ENCODE data around the gene MARCHF7.
"Not testable (repeated sequence)": the region's sequence is repeated elsewhere in the genome, so short reads cannot be mapped to it uniquely, and the experiment has no call there.

The MARCHF7 gene

GRCh38 chr2:159714247-159714930 lies 2.1 kb downstream of the MARCHF7 start:
- peak overlapping the region in 9 of 11 experiments; percentile 29 to 100 (median 99); a peak in 16 of 22 replicates for H3K27ac ChIP-seq
- H3K9me3 ChIP-seq (replicated peaks in 1 of 11): peaks cover 0 to 23% (median 14%) of the 10 kb centered on the region in 11 experiments; a peak in 16 of 22 replicates
- H3K27me3 ChIP-seq: no peaks in the 10 kb centered on the region
- TF ChIP-seq Cebpa-rat (IDR thresholded peaks at IDR 0.05): no peak
- H3K4me3 ChIP-seq: peak overlapping the region; percentile 88 to 97 (median 95); a peak in 19 of 20 replicates
- H3K4me1 ChIP-seq: peaks cover 22 to 60% (median 43%) of the 10 kb centered on the region in 10 experiments
- H3K4me2 ChIP-seq: peak overlapping the region; percentile 74 to 96 (median 92)
- peak overlapping the region; percentile 53 to 100 (median 99); a peak in 18 of 22 replicates for H3K9ac ChIP-seq
- peaks cover 48 to 57% (median 52%) of the 10 kb centered on the region in 11 experiments for H3K36me3 ChIP-seq
- H4K20me1 ChIP-seq: peaks cover 61 to 69% (median 66%) of the 10 kb centered on the region in 11 experiments

- Histone ChIP-seq H3K4me3 (peak overlapping the region in 2 of 10 experiments; percentile 3 to 9; a peak in 4 of 20 replicates), H3K4me1 (peaks cover 22 to 65% (median 42%) of the 10 kb centered on the region in 10 experiments), H3K4me2 (peak overlapping the region; percentile 23 to 96 (median 90); a peak in 19 of 22 replicates), H3K9ac (peak overlapping the region in 1 of 11 experiments; percentile 51; a peak in 1 of 22 replicates), H4K20me1 (peaks cover 72 to 80% (median 76%) of the 10 kb centered on the region in 11 experiments), H3K36me3 (peaks cover 58 to 68% (median 62%) of the 10 kb centered on the region in 11 experiments), H3K9me3 (replicated peaks in 1 of 11) (peaks cover 0 to 33% (median 24%) of the 10 kb centered on the region in 11 experiments; a peak in 17 of 22 replicates), H3K27ac (no peak overlapping the region), H3K27me3 (no peaks in the 10 kb centered on the region)
- TF ChIP-seq Cebpa-rat (IDR thresholded peaks at IDR 0.05): no peak
Observed at GRCh38 chr2:159715451-159715850, 3.1 kb downstream of the MARCHF7 start.

DNA sequence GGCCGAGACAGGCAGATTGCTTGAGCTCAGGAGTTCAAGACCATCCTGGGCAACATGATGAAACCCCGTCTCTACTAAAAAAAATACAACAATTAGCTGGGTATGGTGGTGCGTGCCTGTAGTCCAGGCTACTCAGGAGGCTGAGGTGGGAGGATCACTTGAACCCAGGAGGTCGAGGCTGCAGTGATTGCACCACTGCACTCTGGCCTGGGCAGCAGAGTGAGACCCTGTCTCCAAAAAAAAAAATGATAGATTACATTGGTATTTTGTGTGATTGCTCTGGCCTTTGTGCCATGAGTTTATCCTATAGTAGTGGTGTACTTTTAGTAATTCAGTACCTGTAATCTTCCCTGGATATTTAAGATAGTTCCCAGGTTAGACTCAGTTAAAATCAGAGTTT lies 4.1 kb downstream of the MARCHF7 start:
- H3K27me3 ChIP-seq, H3K4me3 ChIP-seq, H3K9ac ChIP-seq, H3K27ac ChIP-seq: not testable (repeated sequence)
- H4K20me1 ChIP-seq: peaks cover 81 to 90% (median 86%) of the 10 kb centered on the region in 11 experiments
- peaks cover 0 to 43% (median 33%) of the 10 kb centered on the region in 11 experiments; a peak in 17 of 22 replicates for H3K9me3 ChIP-seq (replicated peaks in 1 of 11)
- H3K4me2 ChIP-seq: peak overlapping the region in 10 of 11 experiments; percentile 14 to 93 (median 33); a peak in 15 of 22 replicates
- H3K36me3 ChIP-seq: peaks cover 68 to 77% (median 72%) of the 10 kb centered on the region in 11 experiments
- H3K4me1 ChIP-seq: peaks cover 13 to 67% (median 33%) of the 10 kb centered on the region in 10 experiments

DNA sequence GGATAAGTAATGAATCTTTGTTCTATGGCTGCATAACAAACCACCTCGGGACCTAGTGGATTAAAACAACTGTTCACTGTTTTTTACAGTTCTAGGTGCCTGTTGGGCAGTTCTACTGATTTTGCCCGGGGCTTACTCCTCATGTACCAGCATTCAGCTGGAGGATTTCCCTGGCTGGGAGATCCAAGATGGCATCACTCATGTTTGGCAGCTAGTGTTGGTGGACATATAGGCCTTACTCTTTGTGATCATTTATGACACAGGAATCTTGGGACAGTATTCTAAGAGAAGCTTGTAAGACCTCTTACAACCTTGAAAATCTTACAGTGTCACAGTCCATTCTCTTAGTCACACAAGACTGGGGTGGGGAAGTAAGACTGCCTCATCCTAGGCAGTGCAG lies 4.6 kb downstream of the MARCHF7 start:
- Histone ChIP-seq H3K27me3 (no peaks in the 10 kb centered on the region), H3K36me3 (peaks cover 72 to 82% (median 76%) of the 10 kb centered on the region in 11 experiments), H4K20me1 (peaks cover 86 to 94% (median 90%) of the 10 kb centered on the region in 11 experiments), H3K9me3 (replicated peaks in 1 of 11) (peaks cover 0 to 47% (median 37%) of the 10 kb centered on the region in 11 experiments; a peak in 17 of 22 replicates), H3K9ac (no peak overlapping the region), H3K4me3 (no peak overlapping the region; a peak in 1 of 20 replicates), H3K4me1 (peaks cover 11 to 71% (median 30%) of the 10 kb centered on the region in 10 experiments), H3K27ac (no peak overlapping the region), H3K4me2 (peak overlapping the region in 9 of 11 experiments; percentile 14 to 93 (median 34); a peak in 13 of 22 replicates)
- no peak for TF ChIP-seq Cebpa-rat (IDR thresholded peaks at IDR 0.05)

- Histone ChIP-seq H3K4me3 (0 out of 20 replicates have a peak overlapping the region, but pooled peaks of 1 of the 10 experiments have one; percentile 26), H3K4me1 (peaks cover 4 to 77% (median 12%) of the 10 kb centered on the region in 10 experiments; a peak in 14 of 20 replicates), H3K27ac (no peak overlapping the region), H4K20me1 (peaks cover 98 to 100% (median 100%) of the 10 kb centered on the region in 11 experiments), H3K9me3 (replicated peaks in 1 of 11) (peaks cover 5 to 81% (median 71%) of the 10 kb centered on the region in 11 experiments; a peak in 20 of 22 replicates), H3K36me3 (peaks cover 85 to 100% (median 98%) of the 10 kb centered on the region in 11 experiments), H3K4me2 (0 out of 22 replicates have a peak overlapping the region, but pooled peaks of 1 of the 11 experiments have one; percentile 16), H3K27me3 (no peaks in the 10 kb centered on the region), H3K9ac (no peak overlapping the region)
- no peak for TF ChIP-seq Cebpa-rat (IDR thresholded peaks at IDR 0.05)
Observed at GRCh38 chr2:159720676-159721075, 8.4 kb downstream of the MARCHF7 start.

- H4K20me1 ChIP-seq: peaks cover 98 to 100% (median 100%) of the 10 kb centered on the region in 11 experiments
- H3K4me2 ChIP-seq: peak overlapping the region in 3 of 11 experiments; percentile 53 to 66 (median 61); a peak in 2 of 22 replicates
- H3K9me3 ChIP-seq (replicated peaks in 1 of 11): peaks cover 5 to 73% (median 69%) of the 10 kb centered on the region in 11 experiments; a peak in 20 of 22 replicates
- H3K27me3 ChIP-seq: no peaks in the 10 kb centered on the region
- no peak overlapping the region for H3K27ac ChIP-seq
- 0 out of 22 replicates have a peak, but pooled peaks of 1 of the 11 experiments have one; percentile 7 for TF ChIP-seq Cebpa-rat (IDR thresholded peaks at IDR 0.05)
- H3K4me1 ChIP-seq: peaks cover 0 to 71% (median 6%) of the 10 kb centered on the region in 10 experiments; a peak in 9 of 20 replicates
- no peak overlapping the region for H3K4me3 ChIP-seq
- H3K9ac ChIP-seq: no peak overlapping the region
- H3K36me3 ChIP-seq: peaks cover 77 to 100% (median 96%) of the 10 kb centered on the region in 11 experiments
Observed at GRCh38 chr2:159722580-159722979, 10.3 kb downstream of the MARCHF7 start.

DNA sequence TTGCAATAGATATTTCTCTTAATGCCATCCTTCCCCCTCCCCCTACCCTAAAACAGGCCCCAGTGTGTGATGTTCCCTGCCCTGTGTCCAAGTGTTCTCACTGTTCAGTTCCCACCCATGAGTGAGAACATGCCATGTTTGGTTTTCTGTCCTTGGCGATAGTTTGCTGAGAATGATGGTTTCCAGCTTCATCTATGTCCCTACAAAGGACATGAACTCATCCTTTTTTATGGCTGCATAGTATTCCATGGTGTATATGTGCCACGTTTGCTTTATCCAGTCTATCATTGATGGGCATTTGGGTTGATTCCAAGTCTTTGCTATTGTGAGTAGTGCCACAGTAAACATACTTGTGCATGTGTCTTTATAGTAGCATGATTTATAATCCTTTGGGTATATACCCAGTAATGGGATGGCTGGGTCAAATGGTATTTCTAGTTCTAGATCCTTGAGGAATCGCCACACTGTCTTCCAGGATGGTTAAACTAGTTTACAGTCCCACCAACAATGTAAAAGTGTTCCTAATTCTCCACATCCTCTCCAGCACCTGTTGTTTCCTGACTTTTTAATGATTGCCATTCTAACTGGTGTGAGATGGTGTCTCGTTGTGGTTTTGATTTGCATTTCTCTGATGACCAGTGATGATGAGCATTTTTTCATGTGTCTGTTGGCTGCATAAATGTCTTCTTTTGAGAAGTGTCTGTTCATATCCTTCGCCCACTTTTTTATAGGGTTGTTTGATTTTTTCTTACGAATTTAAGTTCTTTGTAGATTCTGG lies 12.7 kb downstream of the MARCHF7 start:
- H3K4me2 ChIP-seq, H3K27ac ChIP-seq, H3K27me3 ChIP-seq, H3K9ac ChIP-seq, H3K4me3 ChIP-seq: not testable (repeated sequence)
- Histone ChIP-seq H3K4me1 (peaks cover 0 to 79% (median 16%) of the 10 kb centered on the region in 10 experiments; a peak in 10 of 20 replicates), H3K9me3 (replicated peaks in 1 of 11) (peaks cover 5 to 57% (median 51%) of the 10 kb centered on the region in 11 experiments; a peak in 20 of 22 replicates), H3K36me3 (peaks cover 66 to 100% (median 90%) of the 10 kb centered on the region in 11 experiments), H4K20me1 (peaks cover 97 to 100% (median 100%) of the 10 kb centered on the region in 11 experiments)

GRCh38 chr2:159725713-159726112 lies 13.4 kb downstream of the MARCHF7 start:
- H3K27me3 ChIP-seq: no peaks in the 10 kb centered on the region
- peaks cover 66 to 100% (median 90%) of the 10 kb centered on the region in 11 experiments for H3K36me3 ChIP-seq
- H3K4me1 ChIP-seq: peaks cover 0 to 72% (median 16%) of the 10 kb centered on the region in 10 experiments; a peak in 10 of 20 replicates
- no peak overlapping the region for H3K4me2 ChIP-seq
- H3K4me3 ChIP-seq: no peak overlapping the region
- no peak overlapping the region for H3K9ac ChIP-seq
- no peak overlapping the region for H3K27ac ChIP-seq
- no peak for TF ChIP-seq Cebpa-rat (IDR thresholded peaks at IDR 0.05)
- peaks cover 5 to 50% (median 44%) of the 10 kb centered on the region in 11 experiments; a peak in 20 of 22 replicates for H3K9me3 ChIP-seq (replicated peaks in 1 of 11)
- H4K20me1 ChIP-seq: peaks cover 95 to 100% (median 100%) of the 10 kb centered on the region in 11 experiments
